ENCODE measurements around the gene CCDC197.

The CCDC197 gene

DNA sequence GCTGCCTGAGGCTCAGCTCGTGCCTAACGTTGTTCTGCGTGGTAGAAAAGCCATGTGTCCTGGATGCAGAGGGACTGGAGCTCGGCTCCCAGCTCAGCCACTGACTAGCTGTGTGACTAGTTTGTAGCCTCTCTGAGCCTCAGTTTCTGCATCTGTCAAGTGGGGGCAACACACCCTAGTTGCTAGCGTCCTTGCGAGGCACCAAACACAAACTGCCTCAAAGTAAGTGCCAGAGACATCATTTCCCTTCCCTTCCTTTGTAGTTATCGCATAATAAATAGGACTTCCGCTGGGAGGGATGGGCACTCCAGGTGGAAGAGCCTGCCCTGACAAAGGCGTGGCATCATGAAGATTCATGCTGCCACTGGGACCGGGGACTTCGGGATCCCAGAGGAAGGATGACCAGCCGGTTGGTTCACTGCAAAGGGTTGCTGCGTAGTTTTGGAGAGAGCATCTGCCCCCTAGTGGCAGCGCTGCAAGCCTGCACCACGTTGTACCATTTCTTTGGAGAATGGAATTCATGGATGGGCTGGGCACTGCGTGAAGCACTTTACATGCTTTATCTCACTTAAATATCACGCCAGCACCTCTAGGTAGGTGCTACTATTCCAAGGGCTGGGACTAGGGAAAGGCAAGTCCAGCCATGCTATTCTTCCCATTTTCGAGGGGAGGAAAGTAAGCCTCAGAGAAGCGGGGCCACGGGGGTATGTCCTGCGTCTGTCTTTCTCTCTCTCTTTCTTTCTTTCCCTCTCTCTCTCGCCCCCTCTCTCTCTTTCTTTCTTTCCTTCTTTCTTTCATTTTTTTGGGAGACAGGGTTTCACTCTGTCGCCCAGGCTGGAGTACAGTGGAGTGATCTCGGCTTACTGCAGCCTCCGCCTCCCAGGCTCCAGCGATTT, 4.6 kb downstream of the CCDC197 start:
- peak; percentile 62 for DNase-seq

DNA sequence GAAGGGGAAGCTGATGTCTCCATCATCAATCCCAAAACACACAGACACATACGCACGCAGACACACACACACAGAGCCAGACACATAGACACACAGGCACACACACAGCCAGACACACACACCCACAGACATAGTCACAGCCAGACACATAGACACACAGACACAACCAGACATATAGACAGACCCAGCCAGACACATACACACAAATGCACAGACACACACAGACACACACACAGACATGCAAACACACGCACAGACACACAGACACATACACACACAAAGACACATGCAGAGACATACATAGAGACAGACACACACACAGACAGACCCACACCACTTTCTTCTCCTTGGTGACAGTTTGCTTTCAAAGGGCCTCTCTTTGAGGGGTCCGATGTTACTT, 6.3 kb downstream of the CCDC197 start:
- DNase-seq = no peak

DNA sequence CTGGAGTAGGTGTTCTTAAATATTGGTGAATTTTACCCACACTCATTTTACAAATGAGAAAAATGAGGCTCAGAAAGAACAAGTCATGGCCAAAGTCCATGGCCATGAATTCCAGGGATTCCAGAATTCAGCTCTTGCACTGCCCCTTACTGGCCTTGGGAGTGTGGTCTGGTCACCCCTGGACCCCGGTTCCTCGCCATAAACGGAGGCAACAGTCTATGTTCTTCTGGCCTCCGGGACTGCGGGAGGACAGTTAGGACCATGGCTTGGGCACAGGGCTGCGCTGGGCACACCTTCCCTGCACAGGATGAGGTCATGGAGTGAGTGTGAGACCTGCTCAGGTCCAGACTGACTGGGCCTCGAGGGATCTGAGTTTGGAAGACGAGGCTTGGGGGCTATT, 6.9 kb downstream of the CCDC197 start:
- DNase-seq = no peak

DNA sequence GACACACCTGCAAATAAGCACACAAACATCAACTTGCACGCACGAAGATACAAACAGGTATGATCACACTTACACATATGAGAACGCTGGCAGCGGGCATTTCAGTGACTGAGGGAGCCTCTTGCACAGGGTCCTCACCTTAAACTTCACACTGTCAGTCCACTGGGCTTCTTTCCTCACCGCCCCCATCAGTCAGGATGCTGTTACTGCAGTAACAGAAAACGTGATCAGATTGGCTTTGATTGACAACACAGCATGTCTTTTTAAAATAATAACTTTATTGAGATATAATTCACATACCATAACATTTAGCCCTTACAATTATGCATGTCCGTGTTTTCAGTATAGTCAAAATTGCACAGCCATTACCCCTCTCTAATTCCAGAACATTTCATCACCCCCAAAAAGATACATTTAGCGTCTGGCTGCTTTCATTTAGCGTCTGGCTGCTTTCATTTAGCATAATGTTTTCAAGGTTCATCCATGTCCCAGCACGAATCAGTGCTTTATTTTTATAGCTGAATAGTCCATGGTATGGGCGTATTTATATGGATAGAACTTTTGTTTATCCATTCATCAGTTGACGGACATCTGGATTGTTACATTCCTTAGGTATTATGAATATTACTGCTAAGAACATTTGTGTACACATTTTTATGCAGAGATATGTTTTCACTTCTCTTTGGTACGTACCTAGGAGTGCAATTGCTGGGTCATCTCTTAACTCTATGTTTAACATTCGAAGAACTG, 8.4 kb downstream of the CCDC197 start:
- no peak for DNase-seq

DNA sequence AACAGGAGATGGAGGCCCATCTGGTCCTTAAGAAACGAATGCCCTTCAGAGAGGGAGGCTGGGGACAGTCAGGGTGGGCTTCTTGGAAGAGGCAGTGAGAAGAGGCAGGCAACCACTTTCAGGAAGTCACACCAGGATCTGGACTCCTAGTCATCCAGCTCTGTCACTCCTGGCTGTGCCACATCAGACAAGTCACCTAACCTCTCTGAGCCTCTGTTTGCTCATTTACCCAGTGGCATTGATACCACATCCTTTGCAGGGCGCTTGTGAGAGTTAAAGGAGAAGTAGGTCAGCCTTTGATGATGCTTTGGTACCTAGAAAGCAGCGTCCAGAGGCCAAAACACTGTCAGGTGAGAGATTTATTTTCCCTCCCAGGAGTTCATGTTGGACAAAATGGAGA, 11.1 kb downstream of the CCDC197 start:
- DNase-seq = no peak

DNA sequence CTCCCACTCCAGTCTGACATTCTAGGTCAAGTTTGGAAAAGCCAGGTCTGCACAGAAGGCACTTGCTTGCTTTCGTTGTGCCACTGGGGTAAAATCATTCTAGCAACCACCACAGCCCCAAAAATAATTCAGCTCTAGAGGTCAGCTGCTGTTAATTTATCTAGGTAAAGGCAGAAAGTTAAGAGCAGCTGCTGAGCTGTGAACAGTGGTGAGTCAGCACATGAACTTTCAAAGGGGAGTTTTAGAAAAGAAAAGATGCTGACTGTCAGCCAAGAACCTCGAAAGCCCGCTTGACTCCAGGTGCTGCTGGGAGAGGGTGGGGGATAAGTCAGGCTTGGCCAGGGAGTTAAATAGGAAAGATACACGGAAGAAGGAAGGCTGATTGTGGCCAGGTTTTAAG, 12.7 kb downstream of the CCDC197 start:
- DNase-seq = peak; percentile 77

DNA sequence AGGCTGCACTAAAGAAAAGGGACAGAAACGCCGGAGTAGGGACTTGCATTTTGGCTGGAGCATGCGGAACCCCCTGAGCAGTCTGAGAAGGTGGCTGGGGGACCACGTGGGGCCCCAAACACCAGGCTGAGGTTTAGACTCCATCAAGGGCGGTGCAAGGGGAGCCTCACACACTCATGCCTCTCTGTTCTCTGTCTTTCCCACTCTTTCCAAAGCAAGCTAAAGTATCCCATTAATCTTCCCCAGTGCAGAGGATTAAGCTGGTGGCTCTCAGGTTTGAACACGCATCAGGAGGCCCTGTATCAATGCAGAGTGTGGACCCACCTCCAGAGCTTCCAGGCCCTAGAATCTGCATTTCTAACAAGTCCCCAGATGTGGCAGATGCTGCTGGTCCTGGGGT, 13.5 kb downstream of the CCDC197 start:
- no peak for DNase-seq

DNA sequence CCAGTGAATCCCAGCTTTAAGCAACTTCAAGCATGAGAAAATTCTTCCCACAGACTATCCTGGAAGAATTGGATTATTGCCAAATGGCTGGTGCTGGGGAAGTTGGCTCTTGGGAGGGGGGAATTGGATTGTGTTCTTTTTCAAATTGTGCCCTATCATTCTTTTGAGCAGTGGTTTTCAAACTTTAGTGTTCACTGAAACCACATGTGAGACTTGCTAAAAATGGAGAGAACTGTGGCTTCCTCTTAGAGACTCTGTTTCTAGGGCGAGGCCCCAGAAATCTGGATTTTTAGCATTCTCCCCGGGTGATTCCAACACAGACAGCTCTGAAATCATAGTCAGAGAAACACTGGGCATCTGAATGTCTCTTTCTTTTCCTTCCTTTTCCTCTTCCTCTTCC, 14.7 kb downstream of the CCDC197 start:
- peak; percentile 35 for DNase-seq

DNA sequence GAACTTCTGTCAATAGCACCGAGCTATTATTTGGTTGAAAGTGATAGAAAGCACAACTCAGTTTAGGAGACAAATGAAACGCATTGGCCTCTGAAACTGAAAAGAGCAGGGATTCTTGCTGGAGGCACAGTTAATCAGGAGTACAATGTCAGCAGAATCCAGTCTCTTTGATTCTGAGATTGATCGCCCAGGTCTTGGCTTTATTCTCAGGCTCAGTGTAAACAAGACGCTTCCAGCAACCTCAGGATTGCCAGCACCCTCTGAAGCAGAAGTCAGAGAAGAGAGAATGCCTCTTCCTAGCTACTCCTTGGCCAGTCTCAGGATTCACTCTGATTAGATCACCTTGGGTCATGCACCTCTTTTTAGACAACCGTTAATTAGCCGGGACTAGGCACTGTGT, 17.3 kb downstream of the CCDC197 start:
- no peak for DNase-seq

DNA sequence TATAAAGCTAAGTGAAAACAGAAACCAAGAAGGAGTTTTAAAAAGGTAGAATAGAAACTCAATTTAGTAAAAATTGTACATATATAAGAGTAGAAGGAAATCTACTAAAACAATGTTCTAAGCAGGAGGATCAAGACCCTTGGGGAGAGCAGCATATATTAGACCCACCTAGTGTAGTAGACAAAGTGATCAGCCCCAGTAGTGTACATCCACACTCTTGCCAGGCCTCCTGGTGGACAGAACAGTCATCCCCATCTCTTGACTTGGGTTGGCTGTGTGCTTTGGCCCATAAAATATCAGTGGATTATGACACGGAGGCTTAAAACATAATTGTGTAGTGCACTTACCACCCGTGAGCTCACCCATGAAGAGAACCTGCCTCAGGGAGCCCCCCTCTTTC, 18.1 kb downstream of the CCDC197 start:
- no peak for DNase-seq

DNA sequence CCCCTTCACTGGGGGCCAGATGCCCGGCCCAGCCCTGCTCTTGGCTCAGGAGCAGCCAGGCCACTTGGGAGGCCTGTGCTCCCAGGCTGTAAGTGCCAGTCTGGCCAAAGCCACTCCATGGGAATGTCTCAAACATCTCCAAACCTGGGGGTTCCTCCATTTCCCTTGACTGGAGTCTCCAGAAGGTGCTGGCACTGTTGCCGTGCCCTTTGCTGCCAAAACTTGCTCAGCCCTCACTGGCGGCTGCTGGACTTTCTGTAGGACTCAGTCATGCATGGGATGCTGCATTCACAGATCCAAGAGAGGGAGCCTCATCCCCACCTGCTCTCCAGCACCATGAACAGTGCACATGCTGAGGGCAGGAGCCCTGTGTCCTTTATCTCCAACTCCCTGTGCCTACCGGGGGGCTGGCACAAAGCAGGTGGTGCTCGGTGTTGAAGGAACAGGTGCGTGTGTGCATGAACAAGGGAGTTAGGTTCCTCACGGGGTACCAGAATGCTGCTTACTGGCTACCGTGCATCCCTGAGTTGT, 19.4 kb downstream of the CCDC197 start:
- no peak for DNase-seq

DNA sequence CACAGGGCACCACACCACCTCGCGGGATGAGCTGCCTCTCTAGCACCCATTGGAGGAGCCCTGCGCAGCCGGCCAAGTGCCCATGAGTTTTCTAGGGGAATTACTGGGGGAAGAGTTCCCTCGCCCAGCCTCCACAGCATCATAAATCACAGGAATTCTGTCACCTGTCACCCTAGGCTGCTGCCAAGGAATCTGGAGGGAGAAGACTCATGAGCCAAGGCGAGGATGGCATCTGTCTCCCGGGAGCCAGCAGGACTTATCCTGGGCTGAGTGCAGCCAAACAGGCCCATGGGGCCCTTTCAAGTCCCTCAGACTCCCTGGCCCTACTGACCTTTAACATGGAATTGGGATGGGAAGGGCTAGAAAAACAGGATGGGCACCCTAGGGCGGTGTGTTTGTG, 21.2 kb downstream of the CCDC197 start:
- DNase-seq = no peak

DNA sequence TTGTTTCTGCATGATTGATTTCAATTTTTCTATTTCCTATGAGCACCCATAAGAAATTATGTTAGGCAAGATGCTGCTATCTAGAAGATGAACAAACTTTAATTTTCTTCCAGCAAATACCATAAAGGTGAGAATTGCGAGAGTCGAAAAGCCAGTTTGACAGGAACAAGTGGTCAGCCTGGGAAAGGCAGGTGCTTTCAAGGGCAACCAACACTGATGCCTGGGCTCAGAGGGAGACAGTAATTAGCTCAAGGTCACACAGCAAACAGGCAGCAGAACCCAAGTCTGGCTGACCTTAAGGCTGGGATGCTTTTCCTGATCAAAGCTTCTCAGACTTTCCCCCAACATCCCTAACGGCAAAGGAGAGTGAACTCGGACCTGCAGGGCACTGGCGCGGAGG, 22.2 kb downstream of the CCDC197 start:
- no peak for DNase-seq

DNA sequence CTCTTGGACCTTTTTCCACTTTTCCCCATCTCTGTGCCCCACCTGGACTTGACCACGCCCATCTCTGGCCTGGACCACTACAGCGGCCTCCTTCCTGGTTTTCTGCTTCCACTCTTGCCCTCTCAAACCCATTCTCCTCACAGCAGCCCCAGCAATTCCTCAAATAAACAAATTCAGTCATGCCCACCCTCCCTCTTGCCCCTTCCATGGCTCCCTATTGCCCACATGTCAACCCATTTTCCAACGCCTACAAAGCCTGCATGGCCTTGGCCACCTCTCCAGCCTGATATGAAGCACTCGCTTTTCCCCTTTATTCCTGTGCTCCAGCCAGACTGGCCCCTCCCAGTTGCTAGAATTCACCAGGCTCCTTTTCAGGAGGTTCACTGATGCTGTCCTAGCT, 23.2 kb downstream of the CCDC197 start:
- no peak for DNase-seq

DNA sequence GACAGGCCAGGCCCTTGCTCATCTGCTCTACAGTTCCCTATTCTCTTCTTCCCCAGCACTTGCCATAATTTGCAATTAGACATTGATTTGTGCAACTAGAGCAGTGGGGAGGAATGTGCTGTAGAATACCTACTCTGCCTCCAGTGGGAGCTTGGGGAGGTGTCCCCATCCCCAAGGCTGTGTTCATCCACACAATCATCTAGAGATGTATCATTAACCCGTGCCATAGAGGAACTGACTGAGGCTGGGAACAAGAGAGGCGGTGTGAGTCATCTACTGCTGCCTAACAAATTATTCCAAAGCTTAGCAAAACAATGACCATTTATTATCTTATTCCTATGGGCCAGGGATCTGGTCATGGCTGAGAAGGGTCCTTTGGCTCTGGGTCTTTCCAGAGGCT, 23.9 kb downstream of the CCDC197 start:
- no peak for DNase-seq

DNA sequence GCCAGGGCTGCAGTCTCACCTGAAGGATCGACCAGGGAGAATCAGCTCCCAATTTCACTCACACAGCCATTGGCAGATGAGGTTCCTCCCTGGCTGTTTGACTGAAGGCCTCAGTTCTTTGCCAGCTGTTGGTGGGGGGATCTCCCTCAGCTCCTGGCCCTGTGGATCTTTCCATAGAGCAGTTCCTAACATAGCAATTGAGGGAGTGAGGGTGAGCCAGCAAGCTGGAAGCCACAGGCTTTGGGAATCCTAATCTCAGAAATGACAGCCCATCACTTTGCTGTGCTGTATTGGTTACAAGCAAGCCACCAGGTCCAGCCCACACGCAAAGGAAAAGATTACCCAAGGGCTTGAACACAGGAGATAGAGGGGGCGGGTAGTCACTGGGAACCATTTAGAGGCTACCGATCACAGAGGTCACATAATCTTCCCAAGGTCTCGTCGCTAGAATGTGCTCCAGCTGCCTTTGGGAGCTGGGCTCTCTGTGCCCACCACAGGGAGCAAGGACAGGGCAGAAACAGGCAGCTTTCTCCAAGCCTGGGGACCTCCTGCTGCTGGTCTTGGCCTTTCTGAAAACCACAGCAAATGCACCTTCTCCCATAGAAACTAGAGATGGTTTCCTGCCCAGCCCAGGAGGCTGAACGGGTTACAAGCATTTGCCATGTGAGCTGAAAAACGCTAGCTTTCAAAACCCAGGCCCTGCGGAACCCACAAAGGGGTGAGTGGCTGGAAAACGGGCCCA, 24.5 kb downstream of the CCDC197 start:
- DNase-seq = no peak

DNA sequence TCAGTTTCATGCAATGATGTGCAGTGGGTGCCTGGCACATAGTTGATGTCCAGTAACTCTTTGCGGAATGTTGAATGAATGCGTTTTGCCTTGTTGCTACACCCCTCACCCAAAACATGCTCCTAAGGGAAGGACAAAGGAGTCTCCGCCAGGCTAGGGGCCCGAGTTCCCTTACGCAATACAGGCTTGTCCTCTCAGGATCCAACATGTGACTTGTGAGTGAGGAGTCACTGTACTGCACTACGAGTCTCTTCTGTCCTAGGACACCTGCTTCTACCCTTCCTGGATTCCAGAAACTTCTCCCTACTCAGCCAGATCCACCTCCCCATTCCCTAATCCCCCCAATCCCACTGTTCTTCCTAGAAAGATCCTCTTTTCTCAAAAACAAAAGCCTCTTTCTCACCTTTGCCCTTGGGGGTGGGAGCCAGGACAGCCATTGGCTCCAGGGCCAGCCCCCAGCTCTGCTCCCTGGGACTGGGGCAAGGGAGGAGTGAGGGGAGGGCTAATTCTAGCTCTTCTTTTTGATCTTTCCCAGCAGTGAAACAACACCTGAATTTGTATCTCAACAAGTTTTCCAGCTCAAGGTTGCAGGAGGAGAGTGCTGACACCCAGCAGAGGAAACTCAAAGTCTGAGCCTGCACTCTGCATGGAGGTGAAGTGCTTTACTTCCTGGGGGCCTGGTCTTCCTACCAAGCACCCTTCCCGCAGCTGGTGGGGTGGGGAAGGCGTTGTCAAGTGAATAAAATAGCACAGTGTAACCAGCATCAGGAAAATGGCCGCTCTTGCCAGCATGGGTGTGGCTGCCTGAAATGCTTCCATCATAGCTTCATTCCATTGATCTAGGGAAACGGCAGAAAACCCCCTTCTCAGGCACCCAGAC, 25.7 kb downstream of the CCDC197 start:
- DNase-seq = no peak

DNA sequence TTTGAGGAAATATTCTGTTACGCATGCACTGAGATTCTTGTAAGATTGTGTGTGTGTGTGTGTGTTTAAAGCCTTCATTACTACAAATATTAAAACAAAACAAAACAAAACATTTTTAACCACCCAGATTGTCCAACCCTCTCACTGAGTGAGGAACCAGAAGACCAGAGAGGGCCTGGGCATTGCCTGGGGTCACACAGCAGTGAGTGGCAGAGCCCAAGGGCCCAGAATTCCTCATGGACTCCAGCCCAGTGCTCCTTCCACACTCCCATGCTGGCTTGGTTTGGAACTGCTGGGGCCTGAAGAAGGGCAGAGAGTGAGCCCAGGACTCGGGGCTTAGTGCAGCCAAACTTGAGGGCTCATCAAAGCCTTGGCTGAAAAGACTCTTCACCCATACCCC, 27.4 kb downstream of the CCDC197 start:
- no peak for DNase-seq

DNA sequence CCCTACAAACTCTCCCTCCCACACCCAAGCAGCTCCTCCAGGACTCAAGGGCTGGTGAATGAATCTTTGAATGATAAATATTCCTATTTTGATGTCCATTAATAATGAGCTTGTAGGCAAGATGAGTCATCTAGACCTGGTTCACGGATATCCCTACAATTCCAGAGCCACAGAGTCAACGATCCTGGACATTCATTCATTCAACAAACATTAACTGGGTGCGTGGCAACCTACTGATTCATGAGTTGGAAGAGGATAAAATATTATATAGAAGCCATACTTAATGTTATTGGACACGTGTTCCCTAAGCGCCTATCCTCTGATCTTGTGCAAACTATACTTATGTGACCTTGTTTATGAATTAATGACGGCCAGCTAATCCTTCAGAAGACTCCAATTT, 28.6 kb downstream of the CCDC197 start:
- DNase-seq = no peak

DNA sequence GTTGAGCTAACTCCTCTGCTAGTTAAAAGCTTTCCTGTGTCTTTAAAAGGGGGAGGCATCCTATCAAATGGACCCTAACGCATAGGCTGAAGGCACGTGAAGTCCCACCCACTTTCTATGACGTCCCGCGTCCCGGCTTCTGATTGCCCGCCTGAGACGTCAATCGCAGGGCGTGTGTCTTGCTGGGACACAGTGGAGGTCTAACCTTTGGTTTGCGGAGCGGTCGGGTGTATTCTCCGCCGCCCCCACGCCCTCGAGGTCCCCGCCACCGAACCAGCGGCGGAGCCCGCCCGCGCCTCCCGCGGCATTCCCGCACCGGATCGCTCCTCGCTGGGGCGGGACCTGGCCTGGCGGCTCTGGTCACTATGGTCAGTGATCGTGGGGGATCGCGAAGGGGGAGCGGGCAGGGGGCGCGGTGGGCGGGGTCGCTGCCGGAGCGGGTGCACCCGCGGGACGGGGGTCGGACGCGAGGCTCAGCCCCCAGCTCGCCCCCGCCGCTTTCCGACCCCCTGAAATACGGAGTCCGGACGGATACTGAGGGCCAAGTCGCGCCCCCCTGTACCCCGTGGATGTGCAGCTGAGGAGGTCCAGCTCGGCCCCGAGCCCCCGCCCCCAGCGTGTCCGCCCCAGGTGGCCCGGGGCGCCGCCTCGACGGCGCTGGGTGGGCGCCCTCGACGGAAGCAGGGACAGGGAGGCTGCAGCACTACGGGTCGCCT, 29.2 kb downstream of the CCDC197 start, which contains the start of gene OTUB2:
Gene OTUB2 (plus strand): TSS at position 168 of the 716 bp plus-strand sequence. CDS start 198 bp downstream, at position 366.
- DNase-seq = peak; percentile 99

DNA sequence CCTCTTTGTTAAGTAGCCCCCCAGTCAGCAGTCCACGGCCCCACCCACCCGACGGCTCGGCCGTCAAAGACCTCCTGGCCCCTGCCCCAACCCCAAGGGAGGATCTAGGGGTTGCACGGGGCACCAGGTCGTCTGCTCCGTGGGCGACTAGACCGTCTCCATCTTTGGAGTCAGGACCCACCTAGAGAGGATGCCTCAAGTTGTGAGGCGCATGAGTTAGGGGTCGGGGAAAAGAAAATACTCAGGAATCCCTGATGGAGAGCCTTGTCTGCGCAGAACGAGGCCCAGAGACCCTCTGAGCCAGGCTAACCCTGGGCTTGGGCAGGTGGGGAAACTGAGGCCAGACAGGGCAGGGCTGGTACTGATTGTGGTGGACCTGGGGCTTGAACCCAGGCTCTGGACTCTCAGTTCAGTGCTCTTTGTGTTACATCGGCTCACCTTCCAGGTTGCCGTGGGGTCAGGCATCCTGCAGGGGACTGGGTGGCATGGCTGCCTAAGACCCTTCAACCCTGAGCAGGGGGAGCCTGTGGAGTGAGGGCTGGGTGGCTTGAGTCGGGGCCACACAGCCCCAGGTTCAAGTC, 29.9 kb downstream of the CCDC197 start:
- no peak for DNase-seq

All from fibroblast of upper back skin (primary cell).